Hematopoietic multipotent progenitor cell treated with erythropoietin and hydrocortisone succinate and interleukin-3 and kit ligand, for 6 days (in vitro differentiated cells): ENCODE data around the gene IL17RA.
A peak's percentile ranks its signal among the peaks of the same experiment; 100 is the strongest.
"Not testable (repeated sequence)": the region's sequence is repeated elsewhere in the genome, so short reads cannot be mapped to it uniquely, and the experiment has no call there.

Experiments used
- DNase-seq: peaks from one replicate; pipeline ENCODE4 v3.0.0-alpha.2; 2015

IL17RA gene

GRCh38 chr22:17084554-17085276 lies at the start of gene IL17RA:
Gene IL17RA, plus strand, starts transcription at chr22:17085000. Its CDS starts 92 bp downstream, at chr22:17085092.
- peak; percentile 95 for DNase-seq

GRCh38 chr22:17035246-17035645 lies 49.6 kb upstream of the IL17RA start:
- DNase-seq, result no peak

GRCh38 chr22:17035976-17036841 lies 48.6 kb upstream of the IL17RA start:
- DNase-seq, result not testable (repeated sequence)

GRCh38 chr22:17036842-17037711 lies 47.7 kb upstream of the IL17RA start:
- not testable (repeated sequence) for DNase-seq

- DNase-seq, result no peak
Observed at GRCh38 chr22:17043521-17043920, 41.3 kb upstream of the IL17RA start.

- DNase-seq, result peak; percentile 9
Observed at GRCh38 chr22:17046566-17047348, 38.0 kb upstream of the IL17RA start.

- peak; percentile 35 for DNase-seq
Observed at GRCh38 chr22:17047656-17048055, 37.1 kb upstream of the IL17RA start.

- no peak for DNase-seq
Observed at GRCh38 chr22:17056058-17056457, 28.7 kb upstream of the IL17RA start.

GRCh38 chr22:17056807-17057206 lies 28.0 kb upstream of the IL17RA start:
- DNase-seq, result no peak

GRCh38 chr22:17057959-17058814 lies 26.6 kb upstream of the IL17RA start:
- peak; percentile 73 for DNase-seq

GRCh38 chr22:17060126-17060525 lies 24.7 kb upstream of the IL17RA start:
- DNase-seq, result no peak

GRCh38 chr22:17063411-17064106 lies 21.2 kb upstream of the IL17RA start:
- DNase-seq, result no peak

GRCh38 chr22:17064498-17065100 lies 20.2 kb upstream of the IL17RA start:
- no peak for DNase-seq

GRCh38 chr22:17065433-17065832 lies 19.4 kb upstream of the IL17RA start:
- no peak for DNase-seq

GRCh38 chr22:17072877-17073276 lies 11.9 kb upstream of the IL17RA start:
- no peak for DNase-seq

- DNase-seq, result no peak
Observed at GRCh38 chr22:17074648-17075002, 10.2 kb upstream of the IL17RA start.

GRCh38 chr22:17077255-17077654 lies 7.5 kb upstream of the IL17RA start:
- no peak for DNase-seq

- peak; percentile 27 for DNase-seq
Observed at GRCh38 chr22:17079572-17079971, 5.2 kb upstream of the IL17RA start.

- no peak for DNase-seq
Observed at GRCh38 chr22:17083255-17083654, 1.5 kb upstream of the IL17RA start.

GRCh38 chr22:17083811-17084441 lies 874 bp upstream of the IL17RA start:
- no peak for DNase-seq
